GM19463 (cell line): ENCODE measurements around the gene TOM1.
A peak's percentile ranks its signal among the peaks of the same experiment; 100 is the strongest.
"Not testable (repeated sequence)": the region's sequence is repeated elsewhere in the genome, so short reads cannot be mapped to it uniquely, and the experiment has no call there.

Experiments used
- ATAC-seq: cut with Tn5 transposase; IDR thresholded peaks from one replicate; pipeline ENCODE4 v1.9.1; 2021; ENCODE audit warnings: mild to moderate bottlenecking, moderate library complexity; ENCODE audit not compliant: unreplicated experiment

Gene TOM1

GRCh38 chr22:35344956-35345690, 45.4 kb downstream of the TOM1 start:
- peak; percentile 77 for ATAC-seq

GRCh38 chr22:35345808-35346505, 46.3 kb downstream of the TOM1 start:
- ATAC-seq = no peak

DNA sequence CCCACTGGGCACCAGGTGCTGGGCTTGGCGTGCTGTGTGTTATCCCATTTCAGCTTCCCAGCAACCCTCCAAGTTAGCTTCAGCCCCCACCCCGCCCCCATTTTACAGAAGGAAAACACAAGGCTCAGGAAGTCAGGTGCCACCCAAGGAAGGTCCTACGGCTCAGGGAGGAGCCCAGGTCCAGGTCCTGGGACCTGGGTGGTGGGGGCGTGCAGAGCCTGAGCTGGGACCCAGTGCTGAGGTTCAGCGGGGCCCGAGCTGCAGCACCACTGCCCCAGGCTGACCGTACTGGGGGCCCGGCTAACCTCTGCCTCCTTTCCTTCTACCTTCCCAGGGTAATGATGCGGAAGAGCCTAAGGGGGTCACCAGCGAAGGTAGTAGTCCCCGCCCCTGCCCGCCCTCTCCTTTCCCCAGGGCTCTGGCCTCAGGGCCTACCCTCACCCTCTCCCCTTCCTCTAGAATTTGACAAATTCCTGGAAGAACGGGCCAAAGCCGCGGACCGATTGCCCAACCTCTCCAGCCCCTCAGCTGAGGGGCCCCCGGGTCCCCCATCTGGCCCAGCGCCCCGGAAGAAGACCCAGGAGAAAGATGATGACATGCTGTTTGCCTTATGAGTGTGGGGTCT, 47.0 kb downstream of the TOM1 start:
- ATAC-seq = no peak

- ATAC-seq = no peak
These were observed 47.8 kb downstream of the TOM1 start for GRCh38 chr22:35347462-35347861.

DNA sequence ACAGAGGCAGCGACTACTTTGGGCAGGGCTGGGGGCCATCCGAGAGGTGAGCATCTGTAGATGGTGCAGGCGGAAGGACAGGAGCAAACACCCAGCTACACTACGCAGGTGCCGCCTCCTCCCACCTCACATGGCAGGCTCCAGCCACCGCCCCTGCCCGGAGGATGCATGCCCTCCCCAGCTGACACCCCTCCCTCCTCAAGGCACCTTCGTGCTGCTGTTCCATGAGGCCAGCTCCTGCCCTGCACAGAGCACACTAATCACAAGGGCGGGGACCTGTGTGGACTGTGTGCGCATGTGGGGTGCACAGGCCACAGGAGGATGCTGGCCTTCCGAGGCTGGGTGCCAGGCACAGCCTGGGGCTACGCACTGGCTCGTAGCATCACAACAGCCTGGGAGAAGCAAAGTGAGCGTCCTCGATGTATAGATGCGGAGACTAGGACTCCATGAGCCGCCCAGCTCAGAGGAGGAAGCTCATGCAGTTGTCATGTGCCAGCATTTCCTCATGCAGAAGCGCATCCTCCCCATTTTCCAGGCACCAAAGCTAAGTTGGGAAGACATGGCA, 48.4 kb downstream of the TOM1 start:
- no peak for ATAC-seq

DNA sequence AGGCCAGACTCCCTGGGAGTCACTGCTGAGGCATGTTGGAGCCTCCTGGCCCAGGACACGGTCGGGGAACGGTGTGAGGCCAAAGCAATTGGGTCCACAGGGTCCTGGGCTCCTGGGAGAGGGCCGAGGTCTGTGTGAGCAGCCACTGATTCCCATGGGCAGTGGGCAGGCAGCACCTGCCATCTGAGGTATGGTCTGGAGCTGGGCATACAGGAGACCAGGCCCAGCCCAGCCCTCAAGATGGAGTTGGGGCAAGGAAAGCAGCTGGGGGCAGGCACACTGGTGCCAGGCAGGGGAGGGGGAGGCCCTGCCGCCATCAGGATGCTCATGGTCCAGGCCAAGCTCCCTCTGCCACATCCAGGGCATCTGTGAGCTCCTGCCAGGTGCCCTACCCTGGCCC, 49.0 kb downstream of the TOM1 start:
- no peak for ATAC-seq

GRCh38 chr22:35349368-35349703, 49.6 kb downstream of the TOM1 start:
- no peak for ATAC-seq

GRCh38 chr22:35349704-35350538, 50.2 kb downstream of the TOM1 start:
- no peak for ATAC-seq

DNA sequence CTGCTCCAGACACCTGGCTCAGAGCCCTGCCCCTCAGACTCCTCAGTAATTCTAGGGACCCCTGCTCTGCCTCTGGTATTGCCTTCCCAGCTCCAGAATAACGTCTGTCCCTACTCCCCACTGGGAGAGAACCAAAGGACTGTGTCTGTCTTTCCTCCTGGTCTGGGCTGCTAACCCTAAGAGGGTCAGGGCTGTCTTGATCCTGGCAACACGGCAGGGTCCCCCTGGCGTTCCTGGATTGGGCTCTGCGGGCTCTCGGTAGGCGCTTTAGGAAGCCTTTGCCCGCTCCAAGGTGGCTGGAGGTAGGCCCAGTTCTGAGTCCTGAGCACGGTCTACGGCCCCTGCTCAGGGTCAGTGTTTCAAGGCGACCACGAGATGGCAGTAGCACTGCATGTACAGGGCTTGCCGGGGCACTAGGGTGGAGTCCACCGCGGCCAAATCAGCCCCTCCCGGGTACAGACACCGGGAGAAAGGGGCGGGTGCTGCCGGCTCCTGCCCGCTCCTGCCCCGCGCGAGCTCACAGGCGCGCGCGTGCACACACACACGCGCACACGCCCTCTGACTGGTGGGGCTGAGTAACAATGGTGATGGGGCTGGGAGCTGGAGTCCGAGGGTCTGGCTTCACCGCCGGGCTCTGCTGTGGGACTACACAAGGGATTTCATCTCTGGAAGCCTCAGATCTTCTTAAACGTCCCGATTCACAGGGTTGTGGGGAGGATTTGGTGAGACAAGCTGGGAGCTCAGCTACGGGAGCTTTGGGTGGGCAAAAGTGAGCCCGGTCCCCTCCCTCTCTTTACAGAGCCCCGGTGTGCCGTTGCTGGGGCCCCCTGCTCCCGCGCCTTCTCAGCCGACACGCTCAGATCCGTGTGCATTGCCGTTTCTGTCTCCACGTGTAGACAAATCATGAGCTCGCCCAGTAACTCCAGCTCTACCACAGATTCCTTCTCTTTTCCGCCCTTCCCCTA, 51.1 kb downstream of the TOM1 start:
- peak; percentile 72 for ATAC-seq

DNA sequence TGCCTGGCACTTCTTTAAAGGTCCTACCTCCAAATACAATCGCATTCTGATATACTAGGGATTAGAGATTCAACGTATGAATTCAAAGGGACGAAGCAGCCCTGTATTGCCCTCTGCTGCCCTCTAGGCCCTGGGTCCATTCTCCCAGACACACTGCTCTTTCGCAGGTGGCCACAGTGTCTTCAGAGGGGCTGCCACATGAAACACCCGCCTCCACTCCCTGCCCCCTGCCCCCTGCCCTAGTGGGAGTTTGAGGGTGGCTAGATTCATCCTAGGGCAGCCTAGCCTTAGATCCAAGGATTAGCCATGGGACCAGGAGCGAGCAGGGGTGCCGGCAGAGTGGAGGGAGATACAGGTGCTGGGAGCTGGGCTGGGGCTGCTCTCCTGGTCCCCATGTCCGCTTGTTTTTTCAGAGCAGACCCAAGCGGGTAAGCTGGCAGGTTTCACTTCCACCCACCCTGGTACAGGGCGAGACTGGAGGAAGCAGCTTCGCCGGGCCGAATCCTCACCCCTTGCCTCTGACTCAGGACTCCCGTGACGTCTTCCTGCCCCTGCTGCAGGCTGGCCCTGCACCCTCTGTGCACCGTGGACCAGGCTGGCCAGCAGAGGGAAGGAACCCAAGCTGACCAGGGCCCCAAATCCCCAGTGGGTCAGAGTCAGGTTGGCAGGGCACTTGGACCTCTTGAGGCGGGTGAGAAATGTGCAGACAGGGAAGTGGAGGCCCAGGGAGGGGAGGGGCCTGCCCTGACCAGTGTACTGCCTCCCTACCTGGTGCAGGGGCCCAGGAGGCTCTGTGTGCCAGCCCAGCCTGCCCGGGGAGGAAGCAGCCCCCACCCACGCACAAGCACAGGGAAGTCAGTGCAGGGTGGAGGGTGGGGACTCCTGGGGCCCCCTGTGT, 52.8 kb downstream of the TOM1 start:
- ATAC-seq = peak; percentile 63

- ATAC-seq = no peak
These were observed 53.6 kb downstream of the TOM1 start for GRCh38 chr22:35353318-35353717.

- no peak for ATAC-seq
These were observed 54.4 kb downstream of the TOM1 start for GRCh38 chr22:35354068-35354467.

GRCh38 chr22:35357883-35358621, 58.4 kb downstream of the TOM1 start:
- no peak for ATAC-seq

- ATAC-seq = no peak
These were observed 59.8 kb downstream of the TOM1 start for GRCh38 chr22:35359380-35360065.

- no peak for ATAC-seq
These were observed 61.4 kb downstream of the TOM1 start for GRCh38 chr22:35361001-35361558.

GRCh38 chr22:35363566-35364086, 63.9 kb downstream of the TOM1 start:
- no peak for ATAC-seq

GRCh38 chr22:35364230-35364629, 64.5 kb downstream of the TOM1 start:
- not testable (repeated sequence) for ATAC-seq
